GM12878 (cell line): Measurements from ENCODE around the gene ZDHHC5. TPM values are rescaled to one million over a fixed set of nuclear protein-coding genes. Genes with fewer than 3 reads are reported as not detected.
"Not testable (repeated sequence)": the region's sequence is repeated elsewhere in the genome, so short reads cannot be mapped to it uniquely, and the experiment has no call there.

Experiments
- ATAC-seq: fragments of 200-7000 bp; cut with Tn5 transposase; 3 replicates; pipeline ENCODE4 v1.9.1; 2020; ENCODE audit warnings: mild to moderate bottlenecking, moderate library complexity
- BruUV-seq: library from RNA; stranded (reverse); fragments of 400-500 nt; replicated peaks from 2 replicates; lab custom pipeline; 2021; lab: Mats Ljungman, UMichigan
- CTCF ChIA-PET: fragments of 300-600 bp; sonication (Branson Sonifier 250); formaldehyde crosslinking; extraction: SDS; loops from one replicate; lab custom pipeline; 2021; ENCODE audit warnings: inconsistent platforms; lab: Yijun Ruan, JAX
- POLR2A ChIA-PET: fragments of 350-600 bp; formaldehyde crosslinking; extraction: SDS; loops from one replicate; lab custom pipeline; 2021; ENCODE audit warnings: inconsistent platforms; lab: Charles Lee
- RAD21 ChIA-PET: fragments of 300-600 bp; sonication (Branson Sonifier 250); formaldehyde crosslinking; loops from one replicate; lab custom pipeline; 2023; ENCODE audit warnings: antibody characterized with exemption; ENCODE audit not compliant: unreplicated experiment; lab: Charles Lee
- SMC1A ChIA-PET: fragments of 300-600 bp; sonication (Branson Sonifier 250); formaldehyde crosslinking; loops from one replicate; lab custom pipeline; 2023; ENCODE audit not compliant: unreplicated experiment, uncharacterized antibody; lab: Charles Lee
- DNase-seq: peaks from one replicate; pipeline ENCODE4 v3.0.0-alpha.2; 2011; ENCODE audit warnings: low read depth, low spot score
- FAIRE-seq: peaks from 3 replicates; lab custom pipeline; 2011; peaks lifted over from hg19 to GRCh38; lab: Jason Lieb, UNC
- H2AFZ ChIP-seq: 2 replicates; pipeline ENCODE4 v1.6.0; 2011; ENCODE audit warnings: low read depth, low read length, control low read depth; ENCODE audit not compliant: control insufficient read depth
- H3K27ac ChIP-seq: 2 replicates; pipeline ENCODE4 v1.5.1; 2011; ENCODE audit warnings: control low read depth; ENCODE audit not compliant: control insufficient read depth, insufficient read depth
- H3K27me3 ChIP-seq, 2 experiments: replicated peaks in 1 of 2; 2 replicates each; pipeline versions ENCODE4 v1.6.0 to v1.6.1; 2011; ENCODE audit warnings: low read length in 1 of 2; ENCODE audit not compliant: control insufficient read depth in 2 of 2, insufficient read depth in 2 of 2
- H3K36me3 ChIP-seq, 2 experiments: 2 replicates each; pipeline ENCODE4 v1.5.1; 2011; ENCODE audit warnings: low read length in 1 of 2; ENCODE audit not compliant: control insufficient read depth in 2 of 2, insufficient read depth in 2 of 2
- H3K4me1 ChIP-seq: 2 replicates; pipeline ENCODE4 v1.6.1; 2011; ENCODE audit warnings: mild to moderate bottlenecking, low read length, moderate library complexity, mixed read lengths; ENCODE audit not compliant: control insufficient read depth, insufficient read depth
- H3K4me2 ChIP-seq: 2 replicates; pipeline ENCODE4 v1.6.0; 2011; ENCODE audit warnings: control low read depth; ENCODE audit not compliant: control insufficient read depth, insufficient read depth
- H3K4me3 ChIP-seq: fragments of 200-600 bp; sonication (generic); 2 replicates; pipeline ENCODE4 v1.5.1; 2016
- H3K79me2 ChIP-seq: 2 replicates; pipeline ENCODE4 v1.6.0; 2011; ENCODE audit warnings: low read length; ENCODE audit not compliant: control insufficient read depth, insufficient read depth
- H3K9ac ChIP-seq: 2 replicates; pipeline ENCODE4 v1.8.0; 2011; ENCODE audit warnings: low read length, control low read depth, mixed read lengths; ENCODE audit not compliant: control insufficient read depth, insufficient read depth
- H3K9me3 ChIP-seq: replicated peaks from 3 replicates; pipeline ENCODE4 v1.5.1; 2011; ENCODE audit warnings: mild to moderate bottlenecking, low read length; ENCODE audit not compliant: control insufficient read depth, insufficient read depth
- H4K20me1 ChIP-seq: 2 replicates; pipeline ENCODE4 v1.6.0; 2011; ENCODE audit not compliant: control insufficient read depth, insufficient read depth
- HDAC2 ChIP-seq: fragments of 200-600 bp; sonication (generic); IDR thresholded peaks from 2 replicates; pipeline ENCODE4 v1.6.1; 2017
- IKZF2 ChIP-seq, 2 experiments: fragments of 450-650 bp; IDR thresholded peaks; 2 replicates each; pipeline ENCODE4 v1.6.1; 2017; ENCODE audit warnings: mild to moderate bottlenecking in 2 of 2, moderate library complexity in 2 of 2
- JUNB ChIP-seq: IDR thresholded peaks from 2 replicates; pipeline ENCODE4 v1.6.1; 2016; ENCODE audit warnings: antibody characterized with exemption, mild to moderate bottlenecking
- NFXL1 ChIP-seq: fragments of 450-650 bp; IDR thresholded peaks from 2 replicates; pipeline ENCODE4 v1.6.1; 2017; ENCODE audit warnings: antibody characterized with exemption, mild to moderate bottlenecking, borderline replicate concordance
- NR2F1 ChIP-seq: fragments of 450-650 bp; conservative IDR thresholded peaks from 2 replicates; pipeline ENCODE4 v1.6.1; 2017; ENCODE audit warnings: mild to moderate bottlenecking
- RB1 ChIP-seq: fragments of 450-650 bp; formaldehyde crosslinking; IDR thresholded peaks from 2 replicates; pipeline ENCODE4 v1.6.1; 2017; ENCODE audit warnings: mild to moderate bottlenecking, borderline replicate concordance
- REST ChIP-seq: IDR thresholded peaks from 2 replicates; pipeline ENCODE4 v1.6.1; 2012; ENCODE audit warnings: mild to moderate bottlenecking, low read depth, low read length
- RUNX3 ChIP-seq: IDR thresholded peaks from 2 replicates; pipeline ENCODE4 v1.6.1; 2012; ENCODE audit warnings: low read length, inconsistent platforms
- SMARCA5 ChIP-seq: fragments of 450-650 bp; IDR thresholded peaks from 2 replicates; pipeline ENCODE4 v1.6.1; 2017; ENCODE audit warnings: mild to moderate bottlenecking
- TCF12 ChIP-seq: IDR thresholded peaks from 2 replicates; pipeline ENCODE4 v1.6.1; 2011; ENCODE audit warnings: low read depth, mild to moderate bottlenecking, low read length
- YBX1 ChIP-seq: fragments of 450-650 bp; IDR thresholded peaks from 2 replicates; pipeline ENCODE4 v1.6.1; 2016; ENCODE audit warnings: antibody characterized with exemption
- WGBS: methylation state at CpG from one replicate; pipeline ENCODE4 v1.1.6; 2016; ENCODE audit warnings: low lambda C conversion rate; ENCODE audit not compliant: insufficient replicate concordance, insufficient coverage; ENCODE audit errors: missing lambda C conversion rate; 5-methylcytosine and 5-hydroxymethylcytosine counted together
- in situ Hi-C: fragments of 300-500 bp; cut with MboI; formaldehyde crosslinking; loops from 9 replicates; pipeline ENCODE4 v1.14.3; 2018; ENCODE audit warnings: mixed read lengths
- intact Hi-C: fragments of 100-400 bp; cut with micrococcal nuclease; formaldehyde crosslinking; loops from one replicate; pipeline ENCODE4 v1.14.2; 2022; ENCODE audit not compliant: unreplicated experiment
- polyA plus RNA-seq, 11 experiments: library from polyadenylated mRNA; depleted of rRNA in 4 of 11; unstranded in 6 of 11; stranded (reverse) in 5 of 11; fragments of >200 nt; fragmentation: Nextera tagmentation in 4 of 11; fragmentation: Illumina TruSeq in 1 of 11; extraction: Ambion mirVana in 4 of 11; extraction: Trizol in 1 of 11; gene quantifications; 1 replicate in 1 of 11; 2 replicates in 10 of 11; pipeline versions ENCODE4 v1.2.1 to v1.2.3, GENCODE V29; 2011 to 2016; ENCODE audit warnings: inconsistent platforms in 2 of 11, missing spikeins in 2 of 11, low read depth in 1 of 11
- total RNA-seq, 4 experiments: library from RNA; depleted of rRNA in 3 of 4; stranded (reverse); fragments of >200 nt in 3 of 4; fragmentation: Illumina TruSeq in 1 of 4; extraction: Trizol in 1 of 4; gene quantifications; 2 replicates each; pipeline versions ENCODE4 v1.2.1 to v1.2.3, GENCODE V29; 2013 to 2021
- TF ChIP-seq, protein P1 (sequence below): fragments of 150-350 bp; IDR thresholded peaks from 2 replicates; pipeline ENCODE4 v1.6.1; 2014; ENCODE audit warnings: mild to moderate bottlenecking, low read depth, low read length

Gene ZDHHC5
- total and polyA plus RNA-seq, 10 of the 15 experiments (the other 5 are each of a cell fraction or from before 2014, with no cell fraction given) = 3.9 to 61.3 (median 37.6) TPM

DNA sequence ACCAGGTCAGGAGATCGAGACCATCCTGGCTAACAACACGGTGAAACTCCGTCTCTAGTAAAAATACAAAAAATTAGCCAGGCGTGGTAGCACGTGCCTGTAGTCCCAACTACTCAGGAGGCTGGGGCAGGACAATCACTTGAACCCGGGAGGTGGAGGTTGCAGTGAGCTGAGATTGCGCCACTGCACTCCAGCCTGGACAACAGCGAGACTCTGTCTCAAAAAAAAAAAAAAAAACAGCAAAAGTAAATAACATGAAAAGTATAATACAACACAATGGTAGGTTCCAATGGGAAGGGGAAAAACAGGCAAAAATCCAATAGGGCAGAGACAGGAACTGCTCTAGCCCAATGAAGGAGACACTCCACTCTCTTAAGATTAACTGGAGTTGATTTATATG is 37.5 kb downstream of the ZDHHC5 start:
- RAD21 ChIA-PET = not testable (repeated sequence)

DNA sequence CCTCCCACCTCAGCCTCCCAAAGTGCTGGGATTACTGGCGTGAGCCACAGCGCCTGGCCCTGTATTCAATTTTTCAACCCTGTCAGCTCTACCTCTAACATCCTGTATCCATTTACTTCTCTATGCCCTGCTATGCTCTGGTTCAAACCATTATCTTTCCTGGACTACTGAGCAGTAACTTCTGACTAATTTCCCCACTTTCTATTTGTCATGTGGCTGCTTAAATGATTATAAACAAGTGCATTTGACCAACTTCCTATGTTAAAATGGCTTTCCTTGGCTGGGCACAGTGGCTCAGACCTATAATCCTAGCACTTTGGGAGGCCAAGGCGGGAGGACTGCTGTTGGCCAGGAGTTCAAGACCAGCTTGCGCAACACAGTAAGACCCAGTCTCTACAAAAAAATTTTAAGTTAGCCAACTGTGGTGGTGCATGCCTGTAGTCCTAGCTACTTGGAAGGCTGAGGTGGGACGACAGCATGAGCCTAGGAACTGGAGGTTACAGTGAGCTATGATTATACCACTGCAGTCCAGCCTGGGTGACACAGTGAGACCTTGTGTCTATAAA is 42.0 kb downstream of the ZDHHC5 start:
- peaks cover 0 to 4% of the 10 kb centered on the region in 2 experiments; a peak in 1 of 4 replicates for H3K36me3 ChIP-seq
- in situ Hi-C loops (no loop called here), intact Hi-C loops (loop anchor here (5.0 kb wide), 1 partner anchor 143 kb away; the partner anchor contains the start of gene UBE2L6)
- DNase-seq = no peak
- H3K27me3 ChIP-seq = no peaks in the 10 kb centered on the region
- BruUV-seq = no TSS peak
- no peak overlapping the region for H3K4me3 ChIP-seq
- H4K20me1 ChIP-seq = no peaks in the 10 kb centered on the region
- ChIA-PET POLR2A (interaction anchor here (0.6 to 1.2 kb wide), 5 partner anchors 11 to 92 kb away, joined by 3 to 6 read pairs (median 3); no protein-coding TSS in a partner anchor), SMC1A (interaction anchor here (0.9 to 2.0 kb wide), 6 partner anchors 11 to 91 kb away, joined by 3 to 11 read pairs (median 4); no protein-coding TSS in a partner anchor), CTCF (interaction anchor here (1.1 to 3.1 kb wide), 6 partner anchors 31 to 814 kb away, joined by 3 to 22 read pairs (median 4); partner anchors contain the start of gene SELENOH), RAD21 (interaction anchor here (1.0 to 1.6 kb wide), 3 partner anchors 36 to 91 kb away, joined by 4 to 6 read pairs (median 4); no protein-coding TSS in a partner anchor)
- no peak overlapping the region for H3K27ac ChIP-seq
- no peak for ATAC-seq
- no peaks in the 10 kb centered on the region for H3K9me3 ChIP-seq
- no peak overlapping the region for H3K9ac ChIP-seq
- H2AFZ ChIP-seq = no peak overlapping the region
- H3K79me2 ChIP-seq = peaks cover 48% of the 10 kb centered on the region
- no peak for FAIRE-seq
- TF ChIP-seq IKZF2 (IDR thresholded peaks at IDR 0.05) = 0 out of 4 replicates have a peak, but pooled peaks of 1 of the 2 experiments have one; percentile 25
- TF ChIP-seq NR2F1 = no peak
- no peak for TF ChIP-seq NFXL1
- TF ChIP-seq JUNB = peak; percentile 62
- TF ChIP-seq, protein P1, sequence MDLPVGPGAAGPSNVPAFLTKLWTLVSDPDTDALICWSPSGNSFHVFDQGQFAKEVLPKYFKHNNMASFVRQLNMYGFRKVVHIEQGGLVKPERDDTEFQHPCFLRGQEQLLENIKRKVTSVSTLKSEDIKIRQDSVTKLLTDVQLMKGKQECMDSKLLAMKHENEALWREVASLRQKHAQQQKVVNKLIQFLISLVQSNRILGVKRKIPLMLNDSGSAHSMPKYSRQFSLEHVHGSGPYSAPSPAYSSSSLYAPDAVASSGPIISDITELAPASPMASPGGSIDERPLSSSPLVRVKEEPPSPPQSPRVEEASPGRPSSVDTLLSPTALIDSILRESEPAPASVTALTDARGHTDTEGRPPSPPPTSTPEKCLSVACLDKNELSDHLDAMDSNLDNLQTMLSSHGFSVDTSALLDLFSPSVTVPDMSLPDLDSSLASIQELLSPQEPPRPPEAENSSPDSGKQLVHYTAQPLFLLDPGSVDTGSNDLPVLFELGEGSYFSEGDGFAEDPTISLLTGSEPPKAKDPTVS = no peak
- no peak for TF ChIP-seq HDAC2
- no peak for TF ChIP-seq TCF12
- no peak for TF ChIP-seq REST
- TF ChIP-seq RUNX3 = peak; percentile 48; the same call in 1 of the 2 replicates
- no peak for TF ChIP-seq SMARCA5
- TF ChIP-seq YBX1 = no peak
- TF ChIP-seq RB1 = no peak
- H3K4me1 ChIP-seq = peaks cover 4% of the 10 kb centered on the region
- H3K4me2 ChIP-seq = no peak overlapping the region
- WGBS = 62% methylated on average over 5 of the region's 5 CpGs

More for the DNA sequence above, 37.5 kb downstream of the ZDHHC5 start:
- H4K20me1 ChIP-seq, H2AFZ ChIP-seq, H3K79me2 ChIP-seq, DNase-seq, H3K27ac ChIP-seq, intact Hi-C loops, ATAC-seq, H3K9ac ChIP-seq, BruUV-seq, FAIRE-seq, H3K4me1 ChIP-seq, H3K27me3 ChIP-seq, POLR2A ChIA-PET, H3K4me3 ChIP-seq, H3K4me2 ChIP-seq, H3K9me3 ChIP-seq, in situ Hi-C loops: not testable (repeated sequence)
- CTCF ChIA-PET = interaction anchor here (2.4 kb wide), 1 partner anchor 95 kb away, joined by 8 read pairs; no protein-coding TSS in a partner anchor
- SMC1A ChIA-PET = interaction anchor here (0.9 to 2.9 kb wide), 4 partner anchors 9 to 95 kb away, joined by 4 to 9 read pairs (median 6); no protein-coding TSS in a partner anchor
- H3K36me3 ChIP-seq = peaks cover 3 to 20% of the 10 kb centered on the region in 2 experiments
- WGBS = 90% methylated on average over 6 of the region's 8 CpGs
